M059J (cell line): ENCODE results near the gene GGCT. TPM values are rescaled to one million over a fixed set of nuclear protein-coding genes. Genes with fewer than 3 reads are reported as not detected.
"Not testable (repeated sequence)": the region's sequence is repeated elsewhere in the genome, so short reads cannot be mapped to it uniquely, and the experiment has no call there.

ENCODE experiments used
- DNase-seq: peaks from one replicate; pipeline ENCODE4 v3.0.0-alpha.2; 2012; ENCODE audit warnings: low read depth
- total RNA-seq: library from RNA; depleted of rRNA; stranded (reverse); fragments of >200 nt; shearing (Covaris generic); gene quantifications from 2 replicates; pipeline ENCODE4 v1.2.3, GENCODE V29; 2014

Gene GGCT
- total RNA-seq, 1 experiment from 2014 or later = 68.0 TPM

- no peak for DNase-seq
These were observed 11.1 kb upstream of the GGCT start for GRCh38 chr7:30515761-30516160.

GRCh38 chr7:30514776-30515175, 10.1 kb upstream of the GGCT start:
- DNase-seq = no peak

- DNase-seq = no peak
These were observed 9.5 kb upstream of the GGCT start for GRCh38 chr7:30514177-30514576.

GRCh38 chr7:30513762-30514161, 9.1 kb upstream of the GGCT start:
- no peak for DNase-seq

- no peak for DNase-seq
These were observed 7.5 kb upstream of the GGCT start for GRCh38 chr7:30511973-30512662.

- DNase-seq = no peak
These were observed 6.9 kb upstream of the GGCT start for GRCh38 chr7:30511494-30511893.

GRCh38 chr7:30510124-30511075, 5.8 kb upstream of the GGCT start:
- peak; percentile 40 for DNase-seq

- DNase-seq = not testable (repeated sequence)
These were observed 4.7 kb upstream of the GGCT start for GRCh38 chr7:30509171-30509857.

GRCh38 chr7:30507346-30507900, 2.8 kb upstream of the GGCT start:
- not testable (repeated sequence) for DNase-seq

GRCh38 chr7:30505174-30505697, 607 bp upstream of the GGCT start:
- DNase-seq = no peak

GRCh38 chr7:30503274-30504212, 1.1 kb downstream of the GGCT start:
- no peak for DNase-seq

- no peak for DNase-seq
These were observed 2.0 kb downstream of the GGCT start for GRCh38 chr7:30502470-30503251.

GRCh38 chr7:30501264-30501663, 3.4 kb downstream of the GGCT start:
- no peak for DNase-seq

GRCh38 chr7:30493228-30493627, 11.4 kb downstream of the GGCT start:
- no peak for DNase-seq

- DNase-seq = no peak
These were observed 13.2 kb downstream of the GGCT start for GRCh38 chr7:30491417-30491816.

- no peak for DNase-seq
These were observed 17.3 kb downstream of the GGCT start for GRCh38 chr7:30487371-30487770.

- DNase-seq = no peak
These were observed 19.0 kb downstream of the GGCT start for GRCh38 chr7:30485667-30486066.

- DNase-seq = not testable (repeated sequence)
These were observed 23.2 kb downstream of the GGCT start for GRCh38 chr7:30481416-30481815.

GRCh38 chr7:30479202-30480120, 25.2 kb downstream of the GGCT start:
- peak; percentile 60 for DNase-seq
